CD4-positive, alpha-beta T cell treated with Interleukin-17A for 4 hours (primary cell): ENCODE measurements around the gene FBXO42.

Source experiments
- DNase-seq: peaks from one replicate; pipeline ENCODE4 v3.0.0-alpha.2; 2020; ENCODE audit warnings: mixed read lengths

Gene FBXO42

DNA sequence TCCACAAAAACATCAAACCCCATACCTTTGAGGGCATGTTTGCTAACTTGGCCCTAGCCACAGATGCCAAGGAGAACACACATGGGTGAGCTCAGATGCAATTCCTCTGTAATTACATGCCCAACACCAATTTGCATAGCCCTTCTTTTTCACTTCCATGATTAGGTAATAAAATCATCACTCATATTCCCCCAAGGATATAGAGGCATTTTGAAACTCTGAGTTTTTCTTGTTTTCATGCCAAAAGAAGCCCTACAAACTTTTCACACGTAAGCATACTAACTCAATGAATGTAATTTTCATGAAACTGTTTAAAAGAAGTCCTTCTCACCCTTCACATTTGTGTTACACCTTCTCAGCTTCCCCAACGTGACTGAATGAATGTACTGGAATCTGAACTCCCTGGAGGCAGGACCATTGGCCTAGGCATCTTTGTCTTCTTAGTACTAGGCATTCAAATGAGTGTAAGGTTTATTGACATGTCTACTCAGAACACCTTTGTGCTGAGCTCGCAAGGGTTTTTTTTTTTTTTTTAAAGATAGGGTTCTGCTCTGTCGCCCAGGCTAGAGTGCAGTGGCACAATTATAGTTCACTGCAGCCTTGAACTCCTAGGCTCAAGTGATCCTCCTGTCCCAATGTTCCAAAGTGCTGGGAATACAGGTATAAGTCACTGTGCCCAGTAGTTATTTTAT, 31.0 kb downstream of the FBXO42 start:
- DNase-seq = no peak

DNA sequence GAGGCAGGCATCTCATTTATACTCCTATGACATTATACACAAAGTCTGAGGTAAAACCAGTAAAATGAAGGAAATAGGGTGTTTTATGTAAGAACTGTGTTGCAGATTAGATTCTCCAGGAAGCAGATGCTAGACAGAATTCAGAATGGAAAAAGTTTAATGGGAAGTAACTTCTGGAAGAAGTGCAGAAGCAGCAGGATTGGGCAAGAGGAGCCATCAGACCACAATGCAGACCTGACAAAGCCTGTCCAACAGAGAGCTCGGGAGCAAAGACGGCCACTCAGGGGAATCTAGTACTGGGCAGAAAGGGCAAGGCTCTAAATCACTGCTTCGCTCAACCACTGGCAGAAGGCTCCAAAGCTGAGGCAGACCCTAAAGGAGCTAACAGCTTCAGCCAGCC, 33.7 kb downstream of the FBXO42 start:
- DNase-seq = no peak

DNA sequence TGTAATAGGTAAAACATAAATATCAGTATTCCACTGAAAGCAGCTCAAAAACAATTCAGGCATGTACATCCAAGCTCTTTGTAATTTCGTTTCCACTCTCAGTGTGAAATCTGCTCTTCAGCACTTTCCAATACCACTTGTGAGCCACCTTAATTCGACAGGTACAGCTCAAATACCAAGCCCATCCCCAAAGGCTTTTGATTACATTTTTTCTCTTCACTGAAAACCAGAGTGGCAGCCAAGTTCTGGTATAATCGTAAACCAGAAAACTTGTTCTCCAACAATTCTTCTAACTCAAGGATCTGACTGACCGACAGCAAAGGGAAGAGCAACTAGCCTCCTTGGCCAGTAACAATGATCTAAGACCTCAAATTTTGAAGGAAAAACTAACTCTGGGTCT, 36.8 kb downstream of the FBXO42 start:
- no peak for DNase-seq

DNA sequence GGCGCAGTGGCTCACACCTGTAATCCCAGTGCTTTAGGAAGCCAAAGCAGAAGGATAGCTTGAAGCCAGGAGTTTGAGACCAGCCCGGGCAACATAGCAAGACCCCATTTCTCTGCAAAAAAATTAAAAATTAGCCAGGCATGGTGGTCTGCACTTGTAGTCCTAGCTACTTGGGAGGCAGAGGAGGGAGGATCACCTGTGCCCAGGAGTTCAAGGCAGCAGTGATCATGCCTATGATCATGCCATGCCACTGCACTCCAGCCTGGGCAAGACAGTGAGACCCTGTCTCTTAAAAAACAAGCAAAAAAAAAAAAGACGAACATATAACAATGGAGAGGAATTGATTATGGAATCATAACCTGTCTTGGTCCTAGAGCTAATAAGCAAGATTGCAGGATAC, 45.1 kb downstream of the FBXO42 start:
- no peak for DNase-seq

DNA sequence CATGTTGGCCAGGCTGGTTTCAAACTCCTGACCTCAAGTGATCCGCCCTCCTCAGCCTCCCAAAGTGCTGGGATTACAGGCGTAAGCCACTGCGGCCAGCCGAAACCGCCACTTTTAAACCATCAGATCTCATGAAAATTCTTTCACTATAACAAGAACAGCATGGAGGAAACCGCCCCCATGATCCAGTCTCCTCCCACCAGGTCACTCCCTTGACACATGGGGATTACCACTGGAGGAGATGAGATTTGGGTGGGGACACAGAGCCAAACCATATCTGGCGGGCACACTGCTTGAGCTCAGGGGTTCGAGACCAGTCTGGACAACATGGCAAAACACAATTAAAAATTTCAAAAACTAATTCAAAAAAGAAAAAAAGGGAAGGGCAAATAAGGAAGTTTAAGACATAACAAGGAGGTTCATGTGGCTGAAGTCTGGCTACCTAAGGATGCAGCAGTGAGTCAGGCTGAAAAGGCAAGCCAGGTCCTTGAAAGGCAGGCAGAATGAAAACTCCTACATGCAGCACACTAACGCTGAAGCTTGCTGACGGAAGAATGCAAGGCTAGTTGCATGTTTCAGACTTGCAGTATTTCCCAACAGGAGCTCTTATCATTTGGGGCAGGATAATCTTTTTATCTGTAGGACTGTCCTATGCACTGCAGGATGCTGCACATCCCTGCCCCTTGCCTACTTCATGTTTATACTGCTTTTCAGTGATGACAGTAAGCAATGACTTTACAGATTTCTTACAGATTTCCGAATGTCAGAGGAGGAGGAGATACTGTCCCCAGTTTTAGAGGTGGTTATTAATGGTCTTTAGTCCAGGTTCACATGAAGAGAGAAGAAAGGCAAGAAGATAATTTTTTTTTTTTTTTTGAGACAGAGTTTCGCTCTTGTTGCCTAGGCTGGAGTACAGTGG, 49.3 kb downstream of the FBXO42 start:
- DNase-seq = no peak

DNA sequence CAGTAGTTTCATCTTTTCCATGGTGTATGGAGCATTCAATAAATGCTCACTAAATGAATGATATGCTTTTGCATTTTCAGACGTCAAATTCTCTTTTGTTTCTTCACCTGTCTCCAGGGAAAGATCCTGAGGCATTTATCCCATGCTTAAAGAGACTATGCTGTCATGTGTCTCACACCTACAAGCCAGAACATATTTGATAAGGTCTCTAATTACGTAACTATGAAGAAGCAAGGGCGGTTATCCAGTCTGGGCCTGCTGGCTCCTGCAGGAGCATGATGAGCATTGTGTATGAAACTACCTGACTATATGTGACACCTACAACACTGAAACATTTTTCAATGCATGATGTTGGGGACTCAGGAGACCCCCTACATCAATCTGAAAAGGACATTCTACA, 51.8 kb downstream of the FBXO42 start:
- DNase-seq = no peak

DNA sequence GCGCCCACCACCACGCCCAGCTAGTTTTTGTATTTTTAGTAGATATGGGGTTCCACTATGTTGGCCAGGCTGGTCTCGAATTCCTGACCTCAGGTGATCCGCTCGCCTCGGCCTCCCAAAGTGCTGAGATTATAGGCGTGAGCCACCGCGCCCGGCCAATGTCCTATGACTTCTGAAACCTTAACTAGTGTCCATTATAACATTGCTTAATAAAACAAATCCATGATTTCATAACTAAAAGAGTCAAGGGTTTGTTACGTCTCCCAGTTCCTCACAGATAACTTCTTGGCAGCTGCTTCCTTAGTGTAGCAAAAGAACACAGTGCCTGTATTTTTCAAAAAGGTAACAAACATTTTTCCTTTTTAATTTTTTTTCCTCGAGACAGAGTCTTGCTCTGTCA, 53.6 kb downstream of the FBXO42 start:
- DNase-seq = no peak

DNA sequence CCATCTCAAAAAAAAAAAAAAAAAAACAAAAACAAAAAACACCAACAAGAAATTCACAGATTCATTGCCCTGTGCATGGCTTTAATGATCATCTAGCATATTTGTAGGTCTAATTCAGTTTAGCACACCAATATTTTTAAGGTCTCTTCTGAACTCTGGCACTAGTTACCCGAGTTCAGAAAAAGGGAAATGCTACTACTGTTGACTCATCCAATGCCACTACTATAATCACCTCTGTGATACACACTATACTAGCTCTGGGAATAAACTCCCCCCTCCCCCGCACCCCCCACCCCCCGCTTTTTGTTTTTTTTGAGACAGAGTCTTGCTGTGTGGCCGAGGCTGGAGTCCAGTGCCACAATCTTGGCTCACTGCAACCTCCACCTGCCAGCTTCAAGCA, 55.6 kb downstream of the FBXO42 start:
- DNase-seq = no peak

DNA sequence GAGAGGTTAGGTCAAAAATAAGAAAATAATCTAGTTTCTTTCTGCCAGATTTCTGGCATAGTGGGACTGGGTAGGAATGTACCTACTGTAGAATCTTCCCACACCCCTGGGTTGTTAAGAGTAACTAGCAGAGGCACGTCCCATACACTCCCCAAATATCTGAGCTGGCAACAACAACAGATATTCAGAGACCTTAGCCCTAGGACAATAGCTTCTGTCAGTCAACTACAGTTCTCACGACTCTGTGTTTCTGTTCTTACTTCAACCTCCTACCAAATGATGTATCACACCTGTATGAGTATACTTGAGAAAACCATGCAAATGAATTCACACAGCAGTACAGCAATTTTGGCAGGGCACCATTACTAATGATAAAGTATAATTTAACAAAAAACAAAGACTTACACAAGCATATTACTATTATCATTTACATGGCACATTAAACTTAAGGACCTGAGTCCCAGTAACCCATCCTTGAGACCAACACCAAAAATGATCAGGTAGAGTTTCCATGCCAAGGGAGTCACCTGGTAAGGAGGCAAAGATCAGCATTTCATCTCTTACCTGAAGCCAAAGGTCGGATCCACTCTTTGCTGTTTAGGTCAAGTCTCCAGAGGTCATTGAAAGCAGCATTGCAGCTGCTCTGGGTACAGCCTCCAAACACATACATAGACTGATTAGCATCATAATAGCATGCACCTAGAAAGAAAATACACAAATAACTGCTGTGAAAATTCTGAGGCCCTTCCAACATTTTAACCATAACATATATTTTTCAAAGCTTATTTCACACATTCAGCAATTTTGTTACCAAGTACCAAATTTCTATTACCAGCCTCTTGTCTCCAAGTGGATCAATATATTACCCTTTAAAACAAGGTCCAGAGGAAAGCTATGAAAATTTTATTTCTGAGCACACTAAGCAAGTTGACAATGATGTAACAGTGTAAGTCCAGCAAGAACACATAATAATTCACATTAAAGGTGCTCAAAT, 57.8 kb downstream of the FBXO42 start:
- DNase-seq = no peak

DNA sequence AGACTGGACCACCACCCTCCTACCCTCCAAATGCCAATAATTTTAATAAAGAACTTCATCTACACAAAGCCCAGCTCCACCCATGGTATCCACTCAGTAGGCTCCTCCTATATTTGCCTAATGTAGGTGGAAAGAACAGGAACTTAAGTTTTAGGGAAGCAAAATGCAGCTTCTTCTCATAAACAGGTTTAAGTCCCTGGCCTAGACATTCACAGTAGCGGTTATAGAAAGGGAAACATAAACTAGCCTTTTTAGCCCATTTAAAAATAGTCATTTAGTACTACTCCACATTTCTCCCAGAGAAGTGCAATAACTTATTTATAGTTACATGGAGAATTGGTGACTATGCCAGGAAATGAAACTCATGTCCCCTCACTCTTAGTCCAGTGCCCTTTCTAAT, 58.7 kb downstream of the FBXO42 start:
- DNase-seq = no peak

DNA sequence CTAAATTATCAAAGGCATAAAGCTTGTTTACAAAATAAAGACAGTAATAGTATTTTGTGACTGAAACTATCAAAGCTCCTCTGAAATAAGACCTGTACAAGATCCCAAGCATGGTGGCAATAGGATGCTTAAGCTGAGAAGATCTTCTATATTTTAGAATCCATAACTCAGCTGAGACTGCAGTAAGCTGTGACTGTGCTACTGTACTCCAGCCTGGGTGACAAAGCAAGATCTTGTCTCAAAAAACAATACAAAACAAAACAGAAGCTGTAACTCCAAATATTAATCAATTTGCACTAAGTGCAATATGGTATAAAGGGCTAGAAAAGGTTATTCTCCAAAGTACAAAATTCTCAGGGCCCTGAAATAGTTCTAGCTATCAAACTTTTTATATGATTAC, 59.5 kb downstream of the FBXO42 start:
- no peak for DNase-seq

DNA sequence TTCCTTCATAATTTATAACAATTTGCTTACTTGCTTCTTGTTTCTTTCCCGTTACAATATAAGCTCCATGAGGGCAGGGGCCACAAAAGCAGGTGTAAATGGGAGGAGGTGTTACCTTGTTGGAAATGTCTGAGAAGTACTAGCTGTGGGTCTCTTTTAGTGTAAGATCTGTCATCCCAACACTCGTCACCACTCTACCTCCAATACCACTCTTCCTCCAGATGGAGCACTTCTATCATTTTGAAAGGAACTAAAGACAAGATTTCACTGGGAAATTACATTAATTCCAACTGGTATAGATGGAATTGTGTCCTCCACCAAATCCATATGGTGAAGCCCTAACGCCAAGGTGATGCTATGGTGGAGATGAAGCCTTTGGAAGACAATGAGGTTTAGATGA, 62.3 kb downstream of the FBXO42 start:
- DNase-seq = no peak

DNA sequence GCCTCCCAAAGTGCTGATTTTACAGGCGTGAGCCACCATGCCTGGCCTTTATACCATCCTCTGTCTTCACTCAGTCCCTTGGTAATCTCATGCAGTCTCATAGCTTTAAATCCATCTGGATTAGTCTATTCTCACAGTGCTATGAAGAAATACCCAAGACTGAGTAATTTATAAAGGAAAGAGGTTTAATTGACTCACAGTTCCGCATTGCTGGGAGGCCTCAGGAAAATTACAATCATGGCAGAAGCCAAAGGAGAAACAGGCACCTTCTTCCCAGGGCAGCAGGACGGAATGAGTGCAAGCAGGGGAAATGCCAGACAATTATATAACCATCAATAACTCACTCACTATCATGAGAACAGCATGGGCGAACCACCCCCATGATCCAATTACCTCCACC, 66.2 kb downstream of the FBXO42 start:
- no peak for DNase-seq

DNA sequence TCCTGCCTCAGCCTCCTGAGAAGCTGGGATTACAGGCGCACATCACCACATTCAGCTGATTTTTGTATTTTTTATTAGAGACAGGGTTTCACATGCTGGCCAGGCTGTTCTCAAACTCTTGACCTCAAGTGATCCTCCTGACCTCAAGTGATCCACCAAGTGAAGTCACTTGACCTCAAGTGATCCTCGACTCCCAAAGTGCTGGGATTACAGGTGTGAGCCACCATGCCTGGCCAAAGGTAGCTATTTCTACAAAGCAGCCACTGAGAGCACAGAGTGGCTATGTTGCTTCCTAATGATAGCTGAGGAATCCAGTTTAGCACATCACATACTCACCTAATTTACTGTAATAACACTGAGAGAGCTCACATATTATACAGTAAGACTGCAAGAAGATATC, 70.5 kb downstream of the FBXO42 start:
- DNase-seq = no peak

DNA sequence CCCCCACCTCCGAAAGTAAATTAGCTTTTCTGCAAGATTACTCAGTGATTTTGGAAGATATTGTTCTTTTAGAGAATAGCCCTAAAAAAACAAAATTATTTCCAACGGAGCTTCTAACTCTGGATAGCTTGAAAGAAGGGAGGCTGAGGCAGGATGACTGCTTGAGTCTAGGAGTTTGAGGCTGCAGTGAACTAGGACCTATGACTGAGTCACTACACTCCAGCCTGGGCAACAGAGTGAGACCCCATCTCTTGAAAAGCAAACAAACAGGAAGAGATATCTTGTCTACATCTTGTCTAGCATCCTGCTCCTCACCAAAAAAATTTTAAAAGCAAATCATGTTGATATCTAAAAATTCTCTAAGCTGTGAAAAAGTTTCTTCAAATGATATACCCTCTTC, 73.1 kb downstream of the FBXO42 start:
- no peak for DNase-seq

DNA sequence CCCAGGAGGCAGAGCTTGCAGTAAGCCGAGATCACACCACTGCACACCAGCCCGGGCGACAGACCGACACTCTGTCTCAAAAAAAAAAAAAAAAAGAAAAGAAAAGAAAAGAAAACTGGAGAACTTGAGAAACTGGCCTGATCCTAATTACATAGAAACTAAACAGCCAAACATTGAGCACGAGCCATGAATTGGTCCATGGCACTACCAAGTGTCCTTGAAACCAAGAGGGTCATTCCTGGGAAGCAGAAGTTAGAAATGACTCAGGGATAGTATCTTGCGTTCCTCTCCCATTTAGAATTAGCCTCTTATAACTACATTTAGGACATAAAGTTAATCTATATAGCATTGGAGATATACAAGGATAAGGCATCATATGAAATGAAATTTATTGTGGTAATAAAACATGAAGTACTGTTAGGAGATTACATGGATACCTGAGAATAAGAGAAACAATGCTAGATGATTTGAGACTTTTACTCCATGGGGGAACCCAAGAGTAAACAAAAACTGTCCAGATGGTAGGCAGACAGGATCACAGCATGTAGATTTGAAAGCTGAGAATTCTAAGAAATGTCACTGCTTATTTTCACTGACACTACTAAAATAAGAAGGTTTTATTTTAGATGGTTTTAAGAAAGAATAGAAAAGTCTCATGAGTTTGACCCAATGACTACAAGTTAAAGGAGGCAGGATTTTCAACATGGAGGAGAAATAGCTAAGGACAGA, 75.8 kb downstream of the FBXO42 start:
- no peak for DNase-seq

DNA sequence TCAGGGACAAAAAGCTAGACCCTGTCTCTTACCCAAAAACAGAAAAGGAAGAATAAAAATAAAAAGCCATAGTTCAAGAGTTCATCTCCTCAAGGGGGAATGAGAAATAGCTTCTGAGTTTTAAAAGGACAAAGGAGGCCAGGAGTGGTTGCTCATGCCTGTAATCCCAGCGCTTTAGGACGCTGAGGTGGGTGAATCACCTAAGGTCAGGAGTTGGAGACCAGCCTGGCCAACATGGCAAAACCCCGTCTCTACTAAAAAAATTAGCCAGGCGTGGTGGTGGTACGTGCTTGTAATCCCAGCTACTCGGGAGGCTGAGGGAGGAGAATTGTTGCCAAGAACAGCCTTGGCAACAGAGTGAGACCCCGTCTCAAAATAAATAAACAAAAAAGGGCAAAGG, 76.7 kb downstream of the FBXO42 start:
- DNase-seq = no peak

DNA sequence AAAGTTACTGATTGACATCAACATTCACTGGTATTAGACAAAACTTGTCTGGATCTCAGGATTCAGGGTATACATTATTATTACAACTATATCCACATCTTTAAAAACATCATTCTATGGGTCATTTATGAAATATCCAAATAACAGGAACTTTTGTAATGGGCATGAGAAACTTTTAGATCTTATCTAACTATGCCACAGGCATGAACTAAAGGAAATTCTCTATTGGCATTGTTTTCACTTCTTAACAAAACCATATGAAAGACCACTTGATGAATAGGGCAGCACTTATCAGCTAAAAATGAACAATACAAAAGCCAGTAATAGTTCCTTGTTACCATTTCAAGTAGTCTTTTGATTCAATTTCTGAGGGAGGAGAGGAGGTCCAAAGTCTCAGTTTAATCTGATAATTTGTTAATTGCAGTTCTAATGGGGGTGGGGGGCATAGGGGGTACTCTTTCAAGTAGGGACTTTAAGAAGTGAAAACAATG, 84.5 kb downstream of the FBXO42 start:
- no peak for DNase-seq

DNA sequence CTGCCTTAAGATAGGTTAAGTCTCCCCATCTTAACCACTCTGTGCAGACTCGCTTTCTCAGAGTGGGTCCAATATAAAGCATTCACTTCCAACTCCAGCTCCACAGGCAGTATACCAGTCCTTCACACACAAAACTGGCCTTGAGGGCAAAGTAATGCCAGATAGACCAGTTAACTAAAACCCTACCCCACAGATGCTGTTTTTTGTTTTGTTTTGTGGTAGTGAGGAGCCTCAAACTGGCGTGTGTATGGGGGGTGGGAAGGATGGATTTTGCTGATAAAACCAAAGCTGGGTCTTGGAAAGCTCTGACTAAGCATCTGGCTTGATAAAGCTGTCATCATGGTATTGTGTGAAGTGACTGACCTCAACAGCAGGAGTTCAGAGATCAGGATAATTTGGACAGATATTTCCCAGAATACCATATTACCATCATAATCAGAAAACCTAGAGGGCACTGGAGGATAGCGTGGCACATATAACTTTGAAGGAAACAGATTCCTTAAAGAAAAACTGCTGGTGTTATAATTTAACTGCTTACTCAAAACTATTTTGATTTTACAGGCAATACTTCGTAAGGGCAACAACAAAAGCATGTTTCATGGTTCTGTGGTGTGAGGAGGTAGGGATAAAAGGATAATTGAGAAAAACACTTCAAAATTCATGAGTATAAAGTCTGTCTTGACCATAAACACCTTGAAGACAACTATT, 85.7 kb downstream of the FBXO42 start:
- DNase-seq = no peak

DNA sequence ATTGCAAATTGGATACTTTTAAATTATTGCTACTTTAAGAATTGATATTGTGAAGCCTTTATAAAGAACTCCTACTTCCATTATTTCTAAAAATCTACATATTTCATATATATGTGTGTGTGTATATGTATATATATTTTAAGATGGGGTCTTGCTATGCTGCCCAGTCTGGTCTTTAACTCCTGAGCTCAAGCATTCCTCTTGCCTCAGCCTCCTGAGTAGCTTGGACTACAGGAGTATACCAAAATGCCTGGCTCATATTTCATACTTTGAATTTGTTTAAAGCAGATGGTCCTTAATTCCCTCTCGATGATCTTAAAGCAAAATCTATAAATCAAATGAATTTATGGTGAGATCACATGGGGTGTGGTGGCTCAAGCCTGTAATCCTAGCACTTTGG, 90.2 kb downstream of the FBXO42 start:
- DNase-seq = no peak

DNA sequence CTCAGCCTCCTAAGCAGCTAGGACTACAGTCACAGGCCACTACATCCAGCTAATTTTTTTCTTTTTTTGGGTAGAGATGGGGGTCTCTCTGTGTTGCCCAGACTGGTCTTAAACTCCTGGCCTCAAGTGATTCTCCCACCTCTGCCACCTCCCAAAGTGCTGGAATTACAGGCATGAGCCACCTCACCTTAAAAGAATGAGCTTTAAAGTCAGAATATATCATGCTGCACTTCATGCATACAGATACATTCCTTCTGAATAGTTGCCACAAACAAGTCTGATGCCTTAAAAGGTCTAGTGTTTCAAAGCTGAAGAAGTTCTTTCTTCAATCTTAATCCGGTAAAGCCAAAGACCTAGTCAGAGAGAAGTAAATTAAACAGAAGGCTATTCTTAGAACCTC, 91.5 kb downstream of the FBXO42 start:
- no peak for DNase-seq
